NK-92 (cell line): ENCODE measurements around the gene EMSY.
"Not testable (repeated sequence)": the region's sequence is repeated elsewhere in the genome, so short reads cannot be mapped to it uniquely, and the experiment has no call there.

Source experiments
- DNase-seq: peaks from one replicate; lab custom pipeline; 2025; ENCODE audit not compliant: unreplicated experiment; lab: John Stamatoyannopoulos, UW

The EMSY gene

GRCh38 chr11:76568139-76568538 is 123.3 kb downstream of the EMSY start:
- no peak for DNase-seq

GRCh38 chr11:76568621-76569020 is 123.8 kb downstream of the EMSY start:
- DNase-seq: no peak

- DNase-seq: not testable (repeated sequence)
These were observed 127.5 kb downstream of the EMSY start for GRCh38 chr11:76572181-76572875.

- DNase-seq: no peak
These were observed 129.6 kb downstream of the EMSY start for GRCh38 chr11:76574406-76574805.

GRCh38 chr11:76574879-76575278 is 130.1 kb downstream of the EMSY start:
- DNase-seq: no peak

GRCh38 chr11:76577226-76577920 is 132.6 kb downstream of the EMSY start:
- no peak for DNase-seq

GRCh38 chr11:76577921-76578653 is 133.3 kb downstream of the EMSY start:
- no peak for DNase-seq

GRCh38 chr11:76578654-76579055 is 133.8 kb downstream of the EMSY start:
- DNase-seq: no peak

GRCh38 chr11:76579056-76579751 is 134.4 kb downstream of the EMSY start:
- DNase-seq: no peak

- DNase-seq: no peak
These were observed 134.9 kb downstream of the EMSY start for GRCh38 chr11:76579752-76580151.

GRCh38 chr11:76582471-76582870 is 137.7 kb downstream of the EMSY start:
- DNase-seq: not testable (repeated sequence)

- DNase-seq: no peak
These were observed 143.1 kb downstream of the EMSY start for GRCh38 chr11:76587820-76588454.

- no peak for DNase-seq
These were observed 143.9 kb downstream of the EMSY start for GRCh38 chr11:76588455-76589325.

- no peak for DNase-seq
These were observed 144.7 kb downstream of the EMSY start for GRCh38 chr11:76589477-76589876.

- DNase-seq: no peak
These were observed 145.4 kb downstream of the EMSY start for GRCh38 chr11:76589964-76590950.

GRCh38 chr11:76591416-76591815 is 146.6 kb downstream of the EMSY start:
- DNase-seq: no peak

- no peak for DNase-seq
These were observed 147.5 kb downstream of the EMSY start for GRCh38 chr11:76592025-76592914.

GRCh38 chr11:76592961-76593360 is 148.1 kb downstream of the EMSY start:
- no peak for DNase-seq
